Thyroid gland (tissue), 4 donors: ENCODE results near the gene GID8.

Experiments used
- POLR2A ChIP-seq, 2 donors: fragments of 450-650 bp; IDR thresholded peaks; one replicate each; pipeline ENCODE4 v1.6.1; 2017; ENCODE audit warnings: antibody characterized with exemption in 2 of 2, mild to moderate bottlenecking in 2 of 2, moderate library complexity in 1 of 2
- TF ChIP-seq, protein P1 (sequence below), 6 experiments: fragments of 200-600 bp in 3 of 6; fragments of 450-650 bp in 3 of 6; sonication (generic) in 3 of 6; IDR thresholded peaks; one replicate each; pipeline ENCODE4 v1.5.1; 2016 to 2019; ENCODE audit warnings: antibody characterized with exemption in 6 of 6, mild to moderate bottlenecking in 2 of 6, inconsistent platforms in 1 of 6, moderate library complexity in 1 of 6

DNA sequence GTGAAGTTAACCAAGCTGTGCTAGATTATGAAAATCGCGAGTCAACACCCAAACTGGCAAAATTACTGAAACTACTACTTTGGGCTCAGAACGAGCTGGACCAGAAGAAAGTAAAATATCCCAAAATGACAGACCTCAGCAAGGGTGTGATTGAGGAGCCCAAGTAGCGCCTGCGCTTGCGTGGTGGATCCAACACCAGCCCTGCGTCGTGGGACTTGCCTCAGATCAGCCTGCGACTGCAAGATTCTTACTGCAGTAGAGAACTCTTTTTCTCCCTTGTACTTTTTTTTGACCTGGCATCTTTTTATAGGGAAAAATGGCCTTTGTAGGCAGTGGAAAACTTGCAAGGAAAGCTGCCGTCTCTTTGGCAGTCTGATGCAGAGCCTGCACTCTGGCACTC is 6.8 kb downstream of the GID8 start:
- TF ChIP-seq, protein P1, sequence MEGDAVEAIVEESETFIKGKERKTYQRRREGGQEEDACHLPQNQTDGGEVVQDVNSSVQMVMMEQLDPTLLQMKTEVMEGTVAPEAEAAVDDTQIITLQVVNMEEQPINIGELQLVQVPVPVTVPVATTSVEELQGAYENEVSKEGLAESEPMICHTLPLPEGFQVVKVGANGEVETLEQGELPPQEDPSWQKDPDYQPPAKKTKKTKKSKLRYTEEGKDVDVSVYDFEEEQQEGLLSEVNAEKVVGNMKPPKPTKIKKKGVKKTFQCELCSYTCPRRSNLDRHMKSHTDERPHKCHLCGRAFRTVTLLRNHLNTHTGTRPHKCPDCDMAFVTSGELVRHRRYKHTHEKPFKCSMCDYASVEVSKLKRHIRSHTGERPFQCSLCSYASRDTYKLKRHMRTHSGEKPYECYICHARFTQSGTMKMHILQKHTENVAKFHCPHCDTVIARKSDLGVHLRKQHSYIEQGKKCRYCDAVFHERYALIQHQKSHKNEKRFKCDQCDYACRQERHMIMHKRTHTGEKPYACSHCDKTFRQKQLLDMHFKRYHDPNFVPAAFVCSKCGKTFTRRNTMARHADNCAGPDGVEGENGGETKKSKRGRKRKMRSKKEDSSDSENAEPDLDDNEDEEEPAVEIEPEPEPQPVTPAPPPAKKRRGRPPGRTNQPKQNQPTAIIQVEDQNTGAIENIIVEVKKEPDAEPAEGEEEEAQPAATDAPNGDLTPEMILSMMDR (IDR thresholded peaks at IDR 0.05) = no peak
- no peak for TF ChIP-seq POLR2A (IDR thresholded peaks at IDR 0.05)
